C4-2B (cell line): ENCODE data around the gene DMAC2.

ENCODE experiments used
- CTCF ChIP-seq: fragments of 450-650 bp; conservative IDR thresholded peaks from 2 replicates; pipeline ENCODE4 v1.5.1; 2017; ENCODE audit warnings: mild to moderate bottlenecking
- ZFX ChIP-seq: fragments of 450-650 bp; IDR thresholded peaks from 2 replicates; pipeline ENCODE4 v1.6.1; 2017

- TF ChIP-seq CTCF (no peak), ZFX (no peak)
Measured at GRCh38 chr19:41436674-41436951, 3.1 kb downstream of the DMAC2 start.
